T-helper 2 cell treated with Interferon-gamma antibody and Interleukin-4, amounts not matched to agents 5 μg/mL and 100 μg/mL, for 36 hours (primary cell): ENCODE measurements around the gene EGFL8.
"Not testable (repeated sequence)": the region's sequence is repeated elsewhere in the genome, so short reads cannot be mapped to it uniquely, and the experiment has no call there.

Experiments used
- DNase-seq: peaks from one replicate; pipeline ENCODE4 v3.0.0; 2021; ENCODE audit warnings: low spot score
- H3K27ac Mint-ChIP-seq: one replicate; pipeline ENCODE4 v1.8.0; 2021; ENCODE audit warnings: mild to moderate bottlenecking, mixed read lengths
- H3K27me3 Mint-ChIP-seq: one replicate; pipeline ENCODE4 v1.8.0; 2021; ENCODE audit warnings: low read depth, mixed read lengths
- H3K36me3 Mint-ChIP-seq: one replicate; pipeline ENCODE4 v1.8.0; 2021; ENCODE audit warnings: low read depth, mixed read lengths
- H3K4me1 Mint-ChIP-seq: one replicate; pipeline ENCODE4 v1.8.0; 2021; ENCODE audit warnings: low read depth, mixed read lengths
- H3K4me3 Mint-ChIP-seq: one replicate; pipeline ENCODE4 v1.8.0; 2022; ENCODE audit warnings: mild to moderate bottlenecking, moderate library complexity, mixed read lengths
- H3K9me3 Mint-ChIP-seq: one replicate; pipeline ENCODE4 v1.8.0; 2021; ENCODE audit warnings: mixed read lengths

EGFL8 gene

GRCh38 chr6:32179766-32180405 is 15.5 kb downstream of the EGFL8 start:
- H3K36me3 Mint-ChIP-seq = peaks cover 39% of the 10 kb centered on the region
- peak overlapping the region; percentile 53 for H3K4me3 Mint-ChIP-seq
- no peaks in the 10 kb centered on the region for H3K27me3 Mint-ChIP-seq
- no peak for DNase-seq
- H3K27ac Mint-ChIP-seq = no peak overlapping the region
- peaks cover 26% of the 10 kb centered on the region for H3K4me1 Mint-ChIP-seq
- H3K9me3 Mint-ChIP-seq = no peaks in the 10 kb centered on the region

- Mint-ChIP-seq H3K27ac (no peak overlapping the region), H3K36me3 (peaks cover 48% of the 10 kb centered on the region), H3K4me1 (peaks cover 27% of the 10 kb centered on the region), H3K4me3 (no peak overlapping the region), H3K9me3 (no peaks in the 10 kb centered on the region), H3K27me3 (no peaks in the 10 kb centered on the region)
- DNase-seq = no peak
Measured at GRCh38 chr6:32181148-32181702, 16.8 kb downstream of the EGFL8 start.

GRCh38 chr6:32181915-32182529 is 17.6 kb downstream of the EGFL8 start:
- peaks cover 56% of the 10 kb centered on the region for H3K36me3 Mint-ChIP-seq
- H3K4me1 Mint-ChIP-seq = peaks cover 27% of the 10 kb centered on the region
- no peaks in the 10 kb centered on the region for H3K9me3 Mint-ChIP-seq
- H3K4me3 Mint-ChIP-seq = no peak overlapping the region
- H3K27me3 Mint-ChIP-seq = no peaks in the 10 kb centered on the region
- DNase-seq = no peak
- peak overlapping the region; percentile 26 for H3K27ac Mint-ChIP-seq

- no peak for DNase-seq
- peaks cover 29% of the 10 kb centered on the region for H3K4me1 Mint-ChIP-seq
- H3K27ac Mint-ChIP-seq = peak overlapping the region; percentile 26
- no peaks in the 10 kb centered on the region for H3K9me3 Mint-ChIP-seq
- H3K36me3 Mint-ChIP-seq = peaks cover 62% of the 10 kb centered on the region
- H3K27me3 Mint-ChIP-seq = no peaks in the 10 kb centered on the region
- no peak overlapping the region for H3K4me3 Mint-ChIP-seq
Measured at GRCh38 chr6:32182555-32182981, 18.2 kb downstream of the EGFL8 start.

GRCh38 chr6:32183030-32183429 is 18.6 kb downstream of the EGFL8 start:
- Mint-ChIP-seq H3K36me3 (peaks cover 66% of the 10 kb centered on the region), H3K27me3 (no peaks in the 10 kb centered on the region), H3K4me1 (peaks cover 29% of the 10 kb centered on the region), H3K9me3 (no peaks in the 10 kb centered on the region), H3K27ac (no peak overlapping the region), H3K4me3 (no peak overlapping the region)
- no peak for DNase-seq

GRCh38 chr6:32183483-32184083 is 19.2 kb downstream of the EGFL8 start:
- Mint-ChIP-seq H3K4me1 (peaks cover 30% of the 10 kb centered on the region), H3K27ac (no peak overlapping the region)

GRCh38 chr6:32184084-32184640 is 19.8 kb downstream of the EGFL8 start, which contains the start of gene AGER:
AGER (minus strand) TSS chr6:32184253; CDS start chr6:32184222, 31 bp downstream.
- no peaks in the 10 kb centered on the region for H3K27me3 Mint-ChIP-seq
- peaks cover 68% of the 10 kb centered on the region for H3K36me3 Mint-ChIP-seq
- no peak for DNase-seq
- H3K27ac Mint-ChIP-seq = no peak within 1 kb of the TSS
- no peaks in the 10 kb centered on the region for H3K9me3 Mint-ChIP-seq
- H3K4me3 Mint-ChIP-seq = no peak within 1 kb of the TSS
- H3K4me1 Mint-ChIP-seq = peaks cover 30% of the 10 kb centered on the region

More at GRCh38 chr6:32183483-32184083, 19.2 kb downstream of the EGFL8 start:
- Mint-ChIP-seq H3K9me3 (no peaks in the 10 kb centered on the region), H3K4me3 (no peak overlapping the region), H3K27me3 (no peaks in the 10 kb centered on the region), H3K36me3 (peaks cover 68% of the 10 kb centered on the region)
- DNase-seq = no peak

GRCh38 chr6:32185681-32186131 is 21.3 kb downstream of the EGFL8 start:
- not testable (repeated sequence) for H3K9me3 Mint-ChIP-seq, DNase-seq, H3K27me3 Mint-ChIP-seq
- H3K27ac Mint-ChIP-seq = peak overlapping the region; percentile 75
- peak overlapping the region; percentile 20 for H3K4me3 Mint-ChIP-seq
- H3K36me3 Mint-ChIP-seq = peaks cover 66% of the 10 kb centered on the region
- peaks cover 27% of the 10 kb centered on the region for H3K4me1 Mint-ChIP-seq

GRCh38 chr6:32186151-32186840 is 21.9 kb downstream of the EGFL8 start:
- H3K27me3 Mint-ChIP-seq, H3K9me3 Mint-ChIP-seq, DNase-seq: not testable (repeated sequence)
- Mint-ChIP-seq H3K4me1 (peaks cover 27% of the 10 kb centered on the region), H3K36me3 (peaks cover 68% of the 10 kb centered on the region), H3K4me3 (peak overlapping the region; percentile 64), H3K27ac (peak overlapping the region; percentile 81)

GRCh38 chr6:32187009-32187709 is 22.8 kb downstream of the EGFL8 start:
- H3K4me3 Mint-ChIP-seq = peak overlapping the region; percentile 64
- H3K9me3 Mint-ChIP-seq = no peaks in the 10 kb centered on the region
- H3K27ac Mint-ChIP-seq = peak overlapping the region; percentile 81
- no peak for DNase-seq
- no peaks in the 10 kb centered on the region for H3K27me3 Mint-ChIP-seq
- peaks cover 27% of the 10 kb centered on the region for H3K4me1 Mint-ChIP-seq
- peaks cover 72% of the 10 kb centered on the region for H3K36me3 Mint-ChIP-seq

- not testable (repeated sequence) for H3K27me3 Mint-ChIP-seq, DNase-seq, H3K9me3 Mint-ChIP-seq
- Mint-ChIP-seq H3K36me3 (peaks cover 75% of the 10 kb centered on the region), H3K27ac (peak overlapping the region; percentile 81), H3K4me3 (peak overlapping the region; percentile 52), H3K4me1 (peaks cover 28% of the 10 kb centered on the region)
Measured at GRCh38 chr6:32187725-32188380, 23.5 kb downstream of the EGFL8 start.

GRCh38 chr6:32188381-32189068 is 24.1 kb downstream of the EGFL8 start:
- H3K4me1 Mint-ChIP-seq = peaks cover 31% of the 10 kb centered on the region
- H3K27me3 Mint-ChIP-seq = no peaks in the 10 kb centered on the region
- H3K36me3 Mint-ChIP-seq = peaks cover 71% of the 10 kb centered on the region
- H3K4me3 Mint-ChIP-seq = peak overlapping the region; percentile 84
- H3K9me3 Mint-ChIP-seq = no peaks in the 10 kb centered on the region
- peak overlapping the region; percentile 77 for H3K27ac Mint-ChIP-seq
- no peak for DNase-seq
